ENCODE data around the gene TBC1D13. TPM values are rescaled to one million over a fixed set of nuclear protein-coding genes. Genes with fewer than 3 reads are reported as not detected.

The TBC1D13 gene
- total and polyA plus RNA-seq, 2 of the 13 experiments (the other 11 are each of a cell fraction or from before 2014, with no cell fraction given) = 17.9 to 19.7 TPM

DNA sequence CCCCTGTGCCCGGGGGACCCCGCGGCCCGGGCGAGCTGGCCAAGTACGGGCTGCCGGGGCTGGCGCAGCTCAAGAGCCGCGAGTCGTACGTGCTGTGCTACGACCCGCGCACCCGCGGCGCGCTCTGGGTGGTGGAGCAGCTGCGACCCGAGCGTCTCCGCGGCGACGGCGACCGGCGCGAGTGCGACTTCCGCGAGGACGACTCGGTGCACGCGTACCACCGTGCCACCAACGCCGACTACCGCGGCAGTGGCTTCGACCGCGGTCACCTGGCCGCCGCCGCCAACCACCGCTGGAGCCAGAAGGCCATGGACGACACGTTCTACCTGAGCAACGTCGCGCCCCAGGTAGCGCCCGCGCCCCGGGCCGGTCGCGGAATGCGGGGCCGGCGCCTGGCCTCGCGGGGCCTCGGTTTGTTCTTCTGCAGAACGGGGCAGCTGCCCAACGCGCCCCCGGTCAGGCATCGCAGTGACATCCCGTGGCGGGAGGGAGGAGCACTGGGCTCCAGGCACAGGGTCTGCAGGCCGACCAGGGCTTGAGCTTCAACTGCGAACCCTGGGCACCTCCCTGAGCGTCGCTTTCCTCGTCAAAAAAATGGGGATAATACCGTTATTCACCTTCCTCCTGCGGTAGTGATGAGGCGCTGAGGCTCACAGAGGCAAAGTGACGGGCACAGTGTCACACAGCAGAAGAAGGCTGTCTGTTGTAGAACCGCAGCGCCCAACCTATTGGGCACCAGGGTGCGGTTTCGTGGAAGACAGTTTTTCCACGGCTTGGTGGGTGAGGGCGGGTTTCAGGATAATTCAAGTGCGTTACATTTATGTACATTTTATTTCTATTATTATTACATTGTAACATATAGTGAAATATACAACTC lies 32.0 kb downstream of the TBC1D13 start (continued):
- TF ChIP-seq ETV5 (CRISPR knock-in tag; IDR thresholded peaks at IDR 0.05; ENCODE audit: borderline replicate concordance) = no peak
- TF ChIP-seq GLI4 (CRISPR knock-in tag; IDR thresholded peaks at IDR 0.05; ENCODE audit: borderline replicate concordance) = no peak
- TF ChIP-seq ZFP90 (CRISPR knock-in tag; IDR thresholded peaks at IDR 0.05; ENCODE audit: borderline replicate concordance) = no peak
- TF ChIP-seq TCF7 (IDR thresholded peaks at IDR 0.05; ENCODE audit: low read depth) = no peak
- no peak for TF ChIP-seq SP1 (IDR thresholded peaks at IDR 0.05)
- TF ChIP-seq SP1 (CRISPR knock-in tag; IDR thresholded peaks at IDR 0.05) = no peak
- no peak for TF ChIP-seq TCF7L2 (IDR thresholded peaks at IDR 0.05; ENCODE audit: low read depth, low read length)
- TF ChIP-seq, protein P1, sequence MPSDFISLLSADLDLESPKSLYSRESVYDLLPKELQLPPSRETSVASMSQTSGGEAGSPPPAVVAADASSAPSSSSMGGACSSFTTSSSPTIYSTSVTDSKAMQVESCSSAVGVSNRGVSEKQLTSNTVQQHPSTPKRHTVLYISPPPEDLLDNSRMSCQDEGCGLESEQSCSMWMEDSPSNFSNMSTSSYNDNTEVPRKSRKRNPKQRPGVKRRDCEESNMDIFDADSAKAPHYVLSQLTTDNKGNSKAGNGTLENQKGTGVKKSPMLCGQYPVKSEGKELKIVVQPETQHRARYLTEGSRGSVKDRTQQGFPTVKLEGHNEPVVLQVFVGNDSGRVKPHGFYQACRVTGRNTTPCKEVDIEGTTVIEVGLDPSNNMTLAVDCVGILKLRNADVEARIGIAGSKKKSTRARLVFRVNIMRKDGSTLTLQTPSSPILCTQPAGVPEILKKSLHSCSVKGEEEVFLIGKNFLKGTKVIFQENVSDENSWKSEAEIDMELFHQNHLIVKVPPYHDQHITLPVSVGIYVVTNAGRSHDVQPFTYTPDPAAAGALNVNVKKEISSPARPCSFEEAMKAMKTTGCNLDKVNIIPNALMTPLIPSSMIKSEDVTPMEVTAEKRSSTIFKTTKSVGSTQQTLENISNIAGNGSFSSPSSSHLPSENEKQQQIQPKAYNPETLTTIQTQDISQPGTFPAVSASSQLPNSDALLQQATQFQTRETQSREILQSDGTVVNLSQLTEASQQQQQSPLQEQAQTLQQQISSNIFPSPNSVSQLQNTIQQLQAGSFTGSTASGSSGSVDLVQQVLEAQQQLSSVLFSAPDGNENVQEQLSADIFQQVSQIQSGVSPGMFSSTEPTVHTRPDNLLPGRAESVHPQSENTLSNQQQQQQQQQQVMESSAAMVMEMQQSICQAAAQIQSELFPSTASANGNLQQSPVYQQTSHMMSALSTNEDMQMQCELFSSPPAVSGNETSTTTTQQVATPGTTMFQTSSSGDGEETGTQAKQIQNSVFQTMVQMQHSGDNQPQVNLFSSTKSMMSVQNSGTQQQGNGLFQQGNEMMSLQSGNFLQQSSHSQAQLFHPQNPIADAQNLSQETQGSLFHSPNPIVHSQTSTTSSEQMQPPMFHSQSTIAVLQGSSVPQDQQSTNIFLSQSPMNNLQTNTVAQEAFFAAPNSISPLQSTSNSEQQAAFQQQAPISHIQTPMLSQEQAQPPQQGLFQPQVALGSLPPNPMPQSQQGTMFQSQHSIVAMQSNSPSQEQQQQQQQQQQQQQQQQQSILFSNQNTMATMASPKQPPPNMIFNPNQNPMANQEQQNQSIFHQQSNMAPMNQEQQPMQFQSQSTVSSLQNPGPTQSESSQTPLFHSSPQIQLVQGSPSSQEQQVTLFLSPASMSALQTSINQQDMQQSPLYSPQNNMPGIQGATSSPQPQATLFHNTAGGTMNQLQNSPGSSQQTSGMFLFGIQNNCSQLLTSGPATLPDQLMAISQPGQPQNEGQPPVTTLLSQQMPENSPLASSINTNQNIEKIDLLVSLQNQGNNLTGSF (CRISPR knock-in tag; IDR thresholded peaks at IDR 0.05) = no peak
- TF ChIP-seq GPN1 (CRISPR knock-in tag; IDR thresholded peaks at IDR 0.05; ENCODE audit: borderline replicate concordance) = no peak; the same call in 1 of the 2 replicates
- TF ChIP-seq ZNF460 (CRISPR knock-in tag; IDR thresholded peaks at IDR 0.05; ENCODE audit: borderline replicate concordance) = no peak
- TF ChIP-seq, protein P2, sequence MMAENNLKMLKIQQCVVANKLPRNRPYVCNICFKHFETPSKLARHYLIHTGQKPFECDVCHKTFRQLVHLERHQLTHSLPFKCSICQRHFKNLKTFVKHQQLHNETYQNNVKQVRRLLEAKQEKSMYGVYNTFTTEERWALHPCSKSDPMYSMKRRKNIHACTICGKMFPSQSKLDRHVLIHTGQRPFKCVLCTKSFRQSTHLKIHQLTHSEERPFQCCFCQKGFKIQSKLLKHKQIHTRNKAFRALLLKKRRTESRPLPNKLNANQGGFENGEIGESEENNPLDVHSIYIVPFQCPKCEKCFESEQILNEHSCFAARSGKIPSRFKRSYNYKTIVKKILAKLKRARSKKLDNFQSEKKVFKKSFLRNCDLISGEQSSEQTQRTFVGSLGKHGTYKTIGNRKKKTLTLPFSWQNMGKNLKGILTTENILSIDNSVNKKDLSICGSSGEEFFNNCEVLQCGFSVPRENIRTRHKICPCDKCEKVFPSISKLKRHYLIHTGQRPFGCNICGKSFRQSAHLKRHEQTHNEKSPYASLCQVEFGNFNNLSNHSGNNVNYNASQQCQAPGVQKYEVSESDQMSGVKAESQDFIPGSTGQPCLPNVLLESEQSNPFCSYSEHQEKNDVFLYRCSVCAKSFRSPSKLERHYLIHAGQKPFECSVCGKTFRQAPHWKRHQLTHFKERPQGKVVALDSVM (CRISPR knock-in tag; IDR thresholded peaks at IDR 0.05) = no peak
- TF ChIP-seq NBN (conservative IDR thresholded peaks at IDR 0.05) = no peak
- no peak for TF ChIP-seq MAZ (IDR thresholded peaks at IDR 0.05; ENCODE audit: borderline replicate concordance, low read depth, low read length)
- no peak; the same call in none of the 2 replicates for TF ChIP-seq MAZ (CRISPR knock-in tag; IDR thresholded peaks at IDR 0.05; ENCODE audit: low read depth)
- TF ChIP-seq SETDB1 (CRISPR knock-in tag; IDR thresholded peaks at IDR 0.05; ENCODE audit: borderline replicate concordance) = no peak
- peak; percentile 80; the same call in 1 of the 2 replicates for TF ChIP-seq CENPT (CRISPR knock-in tag; IDR thresholded peaks at IDR 0.05; ENCODE audit: low read depth)
- TF ChIP-seq ATM (IDR thresholded peaks at IDR 0.05; ENCODE audit: borderline replicate concordance) = no peak
- TF ChIP-seq SATB2 (CRISPR knock-in tag; IDR thresholded peaks at IDR 0.05) = no peak
- no peak for TF ChIP-seq ZBTB1 (CRISPR knock-in tag; IDR thresholded peaks at IDR 0.05; ENCODE audit: borderline replicate concordance)
- no peak for TF ChIP-seq ERF (CRISPR knock-in tag; IDR thresholded peaks at IDR 0.05)
- TF ChIP-seq SOX13 (IDR thresholded peaks at IDR 0.05) = no peak
- no peak for TF ChIP-seq SOX13 (CRISPR knock-in tag; conservative IDR thresholded peaks at IDR 0.05 in 1 of 2, IDR thresholded peaks at IDR 0.05 in 1 of 2)
- no peak for TF ChIP-seq HOXA5 (CRISPR knock-in tag; IDR thresholded peaks at IDR 0.05)
- peak; percentile 39; the same call in 1 of the 2 replicates for TF ChIP-seq HIVEP1 (CRISPR knock-in tag; IDR thresholded peaks at IDR 0.05)
